Nephron (organoid): ENCODE results near the gene HAND1.

Experiments used
- H3K27ac Mint-ChIP-seq, 3 experiments: 2 replicates each; pipeline ENCODE4 v1.8.0; 2020; ENCODE audit warnings: mixed read lengths in 3 of 3, mild to moderate bottlenecking in 2 of 3, moderate library complexity in 1 of 3
- H3K27me3 Mint-ChIP-seq: 2 replicates; pipeline ENCODE4 v1.8.0; 2021; ENCODE audit warnings: low read depth, mild to moderate bottlenecking, moderate library complexity, mixed read lengths
- H3K36me3 Mint-ChIP-seq: 2 replicates; pipeline ENCODE4 v1.8.0; 2020; ENCODE audit warnings: low read depth, mixed read lengths
- H3K4me1 Mint-ChIP-seq: 2 replicates; pipeline ENCODE4 v1.8.0; 2020; ENCODE audit warnings: mixed read lengths
- H3K4me3 Mint-ChIP-seq, 3 experiments: 2 replicates each; pipeline ENCODE4 v1.8.0; 2020; ENCODE audit warnings: mild to moderate bottlenecking in 3 of 3, mixed read lengths in 3 of 3, moderate library complexity in 2 of 3
- H3K9me3 Mint-ChIP-seq: 2 replicates; pipeline ENCODE4 v1.8.0; 2020; ENCODE audit warnings: mixed read lengths
- CTCF ChIP-seq, 3 experiments: fragments of 200-600 bp; sonication (generic); IDR thresholded peaks; one replicate each; pipeline ENCODE4 v1.5.0; 2021; ENCODE audit warnings: antibody characterized with exemption in 3 of 3; ENCODE audit not compliant: unreplicated experiment in 3 of 3

Gene HAND1

GRCh38 chr5:154455585-154455984, 22.4 kb downstream of the HAND1 start:
- H3K4me3 Mint-ChIP-seq = no peak overlapping the region
- peaks cover 2% of the 10 kb centered on the region for H3K4me1 Mint-ChIP-seq
- H3K27me3 Mint-ChIP-seq = no peaks in the 10 kb centered on the region
- TF ChIP-seq CTCF (IDR thresholded peaks at IDR 0.05; ENCODE audit: unreplicated experiment in 3 of 3) = no peak
- H3K36me3 Mint-ChIP-seq = peaks cover 68% of the 10 kb centered on the region
- no peaks in the 10 kb centered on the region for H3K9me3 Mint-ChIP-seq
- H3K27ac Mint-ChIP-seq = no peak overlapping the region

GRCh38 chr5:154451957-154452356, 26.1 kb downstream of the HAND1 start:
- TF ChIP-seq CTCF (IDR thresholded peaks at IDR 0.05; ENCODE audit: unreplicated experiment in 3 of 3) = no peak
- no peaks in the 10 kb centered on the region for H3K9me3 Mint-ChIP-seq
- no peaks in the 10 kb centered on the region for H3K27me3 Mint-ChIP-seq
- H3K4me1 Mint-ChIP-seq = peaks cover 32% of the 10 kb centered on the region
- H3K4me3 Mint-ChIP-seq = no peak overlapping the region
- no peak overlapping the region for H3K27ac Mint-ChIP-seq
- H3K36me3 Mint-ChIP-seq = peaks cover 53% of the 10 kb centered on the region

- TF ChIP-seq CTCF (IDR thresholded peaks at IDR 0.05; ENCODE audit: unreplicated experiment in 3 of 3) = no peak
- Mint-ChIP-seq H3K9me3 (no peaks in the 10 kb centered on the region), H3K4me3 (no peak overlapping the region), H3K36me3 (peaks cover 37% of the 10 kb centered on the region), H3K27me3 (peaks cover under 1% of the 10 kb centered on the region), H3K27ac (no peak overlapping the region), H3K4me1 (peaks cover 44% of the 10 kb centered on the region)
These were observed 28.2 kb downstream of the HAND1 start for GRCh38 chr5:154449786-154450185.

GRCh38 chr5:154447089-154447725, 30.8 kb downstream of the HAND1 start:
- H3K36me3 Mint-ChIP-seq = peaks cover 23% of the 10 kb centered on the region
- peaks cover 47% of the 10 kb centered on the region for H3K4me1 Mint-ChIP-seq
- no peak for TF ChIP-seq CTCF (IDR thresholded peaks at IDR 0.05; ENCODE audit: unreplicated experiment in 3 of 3)
- H3K9me3 Mint-ChIP-seq = no peaks in the 10 kb centered on the region
- peaks cover 4% of the 10 kb centered on the region for H3K27me3 Mint-ChIP-seq
- H3K4me3 Mint-ChIP-seq = peak overlapping the region; percentile 89 to 97 (median 97)
- H3K27ac Mint-ChIP-seq = peak overlapping the region; percentile 76 to 95 (median 89)

GRCh38 chr5:154446195-154447088, 31.6 kb downstream of the HAND1 start:
- Mint-ChIP-seq H3K4me3 (peak overlapping the region; percentile 89 to 97 (median 97)), H3K9me3 (no peaks in the 10 kb centered on the region), H3K36me3 (peaks cover 26% of the 10 kb centered on the region), H3K4me1 (peaks cover 47% of the 10 kb centered on the region), H3K27ac (peak overlapping the region; percentile 76 to 95 (median 89)), H3K27me3 (peaks cover 4% of the 10 kb centered on the region)
- TF ChIP-seq CTCF (IDR thresholded peaks at IDR 0.05; ENCODE audit: unreplicated experiment in 3 of 3) = no peak
